NOMO-1 treated with DMSO at 0.1 percent for 48 hours (cell line): ENCODE data around the gene PSMB7.

Source experiments
- DNase-seq: peaks from one replicate; lab custom pipeline; 2025; ENCODE audit not compliant: unreplicated experiment; lab: John Stamatoyannopoulos, UW

PSMB7 gene

GRCh38 chr9:124329206-124329792 lies 85.9 kb downstream of the PSMB7 start:
- no peak for DNase-seq

GRCh38 chr9:124328285-124328684 lies 87.0 kb downstream of the PSMB7 start:
- no peak for DNase-seq

GRCh38 chr9:124327491-124327890 lies 87.8 kb downstream of the PSMB7 start:
- no peak for DNase-seq

GRCh38 chr9:124326378-124326777 lies 88.9 kb downstream of the PSMB7 start:
- no peak for DNase-seq

GRCh38 chr9:124325816-124326215 lies 89.4 kb downstream of the PSMB7 start:
- DNase-seq: no peak

GRCh38 chr9:124323904-124324303 lies 91.3 kb downstream of the PSMB7 start:
- DNase-seq: no peak

- peak; percentile 59 for DNase-seq
Measured at GRCh38 chr9:124322618-124323432, 92.4 kb downstream of the PSMB7 start.

- DNase-seq: no peak
Measured at GRCh38 chr9:124321935-124322334, 93.3 kb downstream of the PSMB7 start.

GRCh38 chr9:124321416-124321815 lies 93.8 kb downstream of the PSMB7 start:
- DNase-seq: no peak

GRCh38 chr9:124320062-124320973 lies 94.9 kb downstream of the PSMB7 start:
- no peak for DNase-seq

- DNase-seq: no peak
Measured at GRCh38 chr9:124315882-124316281, 99.4 kb downstream of the PSMB7 start.

GRCh38 chr9:124313940-124314339 lies 101.3 kb downstream of the PSMB7 start:
- DNase-seq: no peak

- DNase-seq: no peak
Measured at GRCh38 chr9:124312290-124313265, 102.7 kb downstream of the PSMB7 start.

- no peak for DNase-seq
Measured at GRCh38 chr9:124311283-124311682, 104.0 kb downstream of the PSMB7 start.

- DNase-seq: no peak
Measured at GRCh38 chr9:124309667-124310084, 105.6 kb downstream of the PSMB7 start.

- DNase-seq: no peak
Measured at GRCh38 chr9:124308606-124309491, 106.4 kb downstream of the PSMB7 start.

- DNase-seq: no peak
Measured at GRCh38 chr9:124307379-124308030, 107.7 kb downstream of the PSMB7 start.

- DNase-seq: peak; percentile 13
Measured at GRCh38 chr9:124306098-124306735, 109.0 kb downstream of the PSMB7 start.
